Lower lobe of right lung (tissue), 2 donors: ENCODE results near the gene FLT1. TPM values are rescaled to one million over a fixed set of nuclear protein-coding genes. Genes with fewer than 3 reads are reported as not detected.

Experiments
- ATAC-seq, 2 donors: fragments of 200-7000 bp; cut with Tn5 transposase; one replicate each; pipeline ENCODE4 v1.9.1; 2020 to 2022; ENCODE audit warnings: mild to moderate bottlenecking in 2 of 2, moderate library complexity in 2 of 2
- DNase-seq: peaks from one replicate; pipeline ENCODE4 v3.0.0-alpha.2; 2020
- H3K27ac ChIP-seq: fragments of 200-600 bp; one replicate; pipeline ENCODE4 v1.8.0; 2022
- H3K27me3 ChIP-seq: fragments of 200-600 bp; one replicate; pipeline ENCODE4 v1.8.0; 2022; ENCODE audit warnings: low read depth
- H3K36me3 ChIP-seq: fragments of 200-600 bp; one replicate; pipeline ENCODE4 v1.8.0; 2022; ENCODE audit warnings: mild to moderate bottlenecking
- H3K4me1 ChIP-seq: fragments of 200-600 bp; one replicate; pipeline ENCODE4 v1.8.0; 2022
- H3K4me3 ChIP-seq: fragments of 200-600 bp; one replicate; pipeline ENCODE4 v1.8.0; 2022; ENCODE audit warnings: mild to moderate bottlenecking
- H3K9me3 ChIP-seq: fragments of 200-600 bp; one replicate; pipeline ENCODE4 v1.8.0; 2022
- intact Hi-C: fragments of 100-400 bp; cut with DNase I; formaldehyde crosslinking; loops from one replicate; pipeline ENCODE4 v1.11.0; 2022
- total RNA-seq: library from RNA; stranded (reverse); fragmentation: NEBNext Ultra II Directional; extraction: Animal tissue kit (Norgen Biotek cat#: 25700); gene quantifications from one replicate; pipeline ENCODE4 v1.2.1, GENCODE V29; 2021
- TF ChIP-seq, protein P1 (sequence below): fragments of 200-600 bp; IDR thresholded peaks from one replicate; pipeline ENCODE4 v1.8.0; 2022; ENCODE audit warnings: antibody characterized with exemption, mild to moderate bottlenecking
- donor health status: DM: no; HTN: yes; CAD: no; lungs with severe emphysema.

FLT1 gene
- total RNA-seq, 1 donor from 2014 or later, result 41.9 TPM

DNA sequence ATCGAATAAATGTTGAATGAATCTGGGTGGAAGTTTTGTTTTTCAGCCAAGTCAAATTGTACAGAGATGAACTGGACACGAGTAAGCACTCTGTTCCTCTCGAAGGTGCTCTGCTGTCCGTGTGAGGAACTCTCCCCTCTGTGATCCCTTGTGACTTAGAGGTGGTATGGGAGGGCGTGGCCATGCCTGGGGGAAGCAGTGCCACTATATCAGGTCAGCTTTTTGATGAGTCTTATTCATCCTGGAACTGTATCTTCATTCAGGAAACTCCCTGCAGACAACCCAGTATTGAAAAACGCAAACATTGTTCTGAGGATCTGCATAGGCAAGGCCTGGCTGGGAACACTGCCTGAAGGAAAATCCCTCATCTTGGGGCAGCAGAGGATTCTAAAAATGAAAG, 45.7 kb upstream of the FLT1 start:
- Histone ChIP-seq H3K4me1 (no peaks in the 10 kb centered on the region), H3K36me3 (no peaks in the 10 kb centered on the region), H3K9me3 (peaks cover 7% of the 10 kb centered on the region), H3K4me3 (no peak overlapping the region), H3K27ac (no peak overlapping the region), H3K27me3 (no peaks in the 10 kb centered on the region)
- TF ChIP-seq, protein P1, sequence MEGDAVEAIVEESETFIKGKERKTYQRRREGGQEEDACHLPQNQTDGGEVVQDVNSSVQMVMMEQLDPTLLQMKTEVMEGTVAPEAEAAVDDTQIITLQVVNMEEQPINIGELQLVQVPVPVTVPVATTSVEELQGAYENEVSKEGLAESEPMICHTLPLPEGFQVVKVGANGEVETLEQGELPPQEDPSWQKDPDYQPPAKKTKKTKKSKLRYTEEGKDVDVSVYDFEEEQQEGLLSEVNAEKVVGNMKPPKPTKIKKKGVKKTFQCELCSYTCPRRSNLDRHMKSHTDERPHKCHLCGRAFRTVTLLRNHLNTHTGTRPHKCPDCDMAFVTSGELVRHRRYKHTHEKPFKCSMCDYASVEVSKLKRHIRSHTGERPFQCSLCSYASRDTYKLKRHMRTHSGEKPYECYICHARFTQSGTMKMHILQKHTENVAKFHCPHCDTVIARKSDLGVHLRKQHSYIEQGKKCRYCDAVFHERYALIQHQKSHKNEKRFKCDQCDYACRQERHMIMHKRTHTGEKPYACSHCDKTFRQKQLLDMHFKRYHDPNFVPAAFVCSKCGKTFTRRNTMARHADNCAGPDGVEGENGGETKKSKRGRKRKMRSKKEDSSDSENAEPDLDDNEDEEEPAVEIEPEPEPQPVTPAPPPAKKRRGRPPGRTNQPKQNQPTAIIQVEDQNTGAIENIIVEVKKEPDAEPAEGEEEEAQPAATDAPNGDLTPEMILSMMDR, result no peak
- peak in 1 of 2 donors; percentile 32 for ATAC-seq
- DNase-seq, result no peak
- intact Hi-C loops, result no loop called here

DNA sequence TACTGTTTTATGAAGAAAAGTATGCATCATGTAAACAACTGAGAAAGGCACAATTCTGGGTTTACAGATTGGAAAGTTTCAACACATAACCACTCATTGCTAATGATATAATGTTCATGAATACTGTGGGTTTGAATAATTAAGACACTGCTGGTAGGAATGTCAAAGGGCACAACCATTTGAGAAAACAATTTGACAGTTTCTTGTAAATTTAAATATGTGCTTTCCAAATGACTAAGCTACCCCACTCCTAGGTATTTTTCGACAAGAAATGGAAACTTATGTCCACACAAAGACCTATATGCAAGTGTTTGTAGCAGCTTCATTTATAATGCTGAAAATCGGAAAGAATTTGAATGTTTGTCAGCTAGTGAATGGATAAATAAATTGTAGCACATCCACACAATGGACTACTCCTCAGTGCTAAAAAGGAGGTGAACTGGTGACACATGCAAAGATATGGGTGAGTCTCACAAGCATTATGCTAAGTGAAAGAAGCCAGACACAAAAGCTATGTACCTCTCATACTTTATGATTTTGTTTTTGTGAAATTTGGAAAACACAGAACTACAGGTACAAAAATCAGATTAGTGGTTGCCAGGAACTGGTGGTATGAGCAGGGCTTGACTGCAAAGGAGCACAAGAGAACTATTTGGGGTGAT, 44.8 kb upstream of the FLT1 start:
- ATAC-seq, result no peak
- no peak for DNase-seq
- TF ChIP-seq, protein P1, result no peak
- intact Hi-C loops, result no loop called here
- Histone ChIP-seq H3K27me3 (no peaks in the 10 kb centered on the region), H3K9me3 (peaks cover 7% of the 10 kb centered on the region), H3K4me3 (no peak overlapping the region), H3K36me3 (no peaks in the 10 kb centered on the region), H3K27ac (no peak overlapping the region), H3K4me1 (no peaks in the 10 kb centered on the region)

DNA sequence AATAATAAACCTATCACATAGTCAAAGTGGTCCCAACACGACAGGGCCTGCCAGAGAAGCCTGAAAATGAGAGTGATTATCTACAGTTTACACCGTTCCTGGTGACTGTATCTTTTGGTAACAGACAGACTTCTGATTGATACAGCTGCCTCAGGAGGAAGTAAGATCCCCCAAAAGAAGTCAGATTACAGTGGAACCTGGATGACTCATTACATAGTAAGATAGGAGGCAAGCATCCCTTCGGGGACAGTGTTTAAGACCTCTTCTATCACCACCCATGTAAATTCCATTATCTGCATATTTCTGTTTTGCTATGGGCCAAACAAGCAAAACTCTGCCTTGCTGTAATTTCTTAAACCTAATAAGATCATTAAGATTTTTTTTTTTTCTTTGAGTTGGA, 44.0 kb upstream of the FLT1 start:
- intact Hi-C loops, result no loop called here
- Histone ChIP-seq H3K4me1 (no peaks in the 10 kb centered on the region), H3K4me3 (no peak overlapping the region), H3K27me3 (no peaks in the 10 kb centered on the region), H3K36me3 (no peaks in the 10 kb centered on the region), H3K9me3 (peaks cover 7% of the 10 kb centered on the region), H3K27ac (no peak overlapping the region)
- no peak for ATAC-seq
- DNase-seq, result no peak
- TF ChIP-seq, protein P1, result no peak

DNA sequence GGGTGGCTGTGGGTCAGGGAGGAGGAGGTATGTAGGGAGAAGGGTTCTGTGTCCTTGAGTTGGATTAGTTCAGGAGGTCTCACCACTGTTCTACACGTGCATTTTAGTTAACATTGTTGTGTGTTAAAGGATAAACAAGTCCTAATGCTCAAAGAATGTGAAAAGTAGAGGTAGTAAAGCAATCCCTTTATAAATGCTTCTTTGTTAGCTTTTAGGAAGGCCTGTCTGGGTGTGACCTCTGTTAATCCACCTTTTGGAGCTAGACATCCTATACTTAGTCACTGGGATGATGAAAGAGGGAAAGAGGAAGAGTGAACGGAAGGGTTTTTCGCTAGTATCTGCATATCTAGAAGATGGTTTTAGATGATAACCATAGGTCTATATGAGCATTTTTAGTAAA, 42.2 kb upstream of the FLT1 start:
- DNase-seq, result no peak
- Histone ChIP-seq H3K9me3 (no peaks in the 10 kb centered on the region), H3K4me3 (no peak overlapping the region), H3K4me1 (no peaks in the 10 kb centered on the region), H3K27ac (no peak overlapping the region), H3K27me3 (peaks cover 15% of the 10 kb centered on the region), H3K36me3 (no peaks in the 10 kb centered on the region)
- intact Hi-C loops, result no loop called here
- ATAC-seq, result no peak
- TF ChIP-seq, protein P1, result no peak

DNA sequence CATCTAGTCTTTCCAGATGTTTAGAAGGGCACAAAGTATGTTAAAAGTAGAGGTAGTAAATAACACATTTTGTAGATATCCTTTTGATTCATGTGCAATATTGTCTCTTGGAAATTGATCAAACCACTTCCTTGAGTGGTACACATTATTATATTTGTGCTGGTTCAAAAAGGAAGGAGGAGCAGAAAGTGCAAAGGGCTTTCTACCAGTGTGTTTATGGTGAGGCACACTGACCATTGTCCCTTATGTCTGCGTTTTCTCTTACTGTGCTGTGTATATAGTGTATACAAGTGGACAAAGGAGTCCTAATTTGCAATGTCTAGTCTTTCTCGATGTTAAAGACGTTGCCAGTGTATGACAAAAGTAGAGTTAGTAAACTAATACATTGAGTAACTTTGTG, 41.4 kb upstream of the FLT1 start:
- intact Hi-C loops, result no loop called here
- no peak overlapping the region for H3K27ac ChIP-seq
- H3K36me3 ChIP-seq, result no peaks in the 10 kb centered on the region
- TF ChIP-seq, protein P1, result no peak
- DNase-seq, result no peak
- H3K9me3 ChIP-seq, result no peaks in the 10 kb centered on the region
- H3K4me3 ChIP-seq, result no peak overlapping the region
- H3K4me1 ChIP-seq, result peaks cover 8% of the 10 kb centered on the region
- H3K27me3 ChIP-seq, result peaks cover 17% of the 10 kb centered on the region
- no peak for ATAC-seq
